ENCODE measurements around the gene DDX23. TPM values are rescaled to one million over a fixed set of nuclear protein-coding genes. Genes with fewer than 3 reads are reported as not detected.

The DDX23 gene
- total RNA-seq, 1 donor from 2014 or later, result 68.7 TPM

- H3K36me3 ChIP-seq (ENCODE audit: control insufficient read depth, insufficient read depth, low read length), result peaks cover 5% of the 10 kb centered on the region
- FAIRE-seq (no peak), DNase-seq (ENCODE audit: low read depth) (no peak)
- no peaks in the 10 kb centered on the region for H3K27me3 ChIP-seq (ENCODE audit: control insufficient read depth, insufficient read depth, low read length)
- no peak for TF ChIP-seq CTCF (IDR thresholded peaks at IDR 0.05; ENCODE audit: insufficient read depth, low read length, severe bottlenecking)
- H3K4me3 ChIP-seq (ENCODE audit: low read depth, low read length), result no peak overlapping the region
These were observed 70.1 kb downstream of the DDX23 start for GRCh38 chr12:48781750-48782456.

- TF ChIP-seq CTCF (IDR thresholded peaks at IDR 0.05; ENCODE audit: insufficient read depth, low read length, severe bottlenecking), result no peak
- no peak for FAIRE-seq
- Histone ChIP-seq H3K27me3 (ENCODE audit: control insufficient read depth, insufficient read depth, low read length) (no peaks in the 10 kb centered on the region), H3K36me3 (ENCODE audit: control insufficient read depth, insufficient read depth, low read length) (peaks cover 7% of the 10 kb centered on the region), H3K4me3 (ENCODE audit: low read depth, low read length) (no peak overlapping the region)
- DNase-seq (ENCODE audit: low read depth), result no peak
These were observed 71.5 kb downstream of the DDX23 start for GRCh38 chr12:48780381-48781025.

GRCh38 chr12:48779869-48780268 is 72.1 kb downstream of the DDX23 start:
- Histone ChIP-seq H3K36me3 (ENCODE audit: control insufficient read depth, insufficient read depth, low read length) (peaks cover 8% of the 10 kb centered on the region), H3K27me3 (ENCODE audit: control insufficient read depth, insufficient read depth, low read length) (no peaks in the 10 kb centered on the region), H3K4me3 (ENCODE audit: low read depth, low read length) (no peak overlapping the region)
- DNase-seq (ENCODE audit: low read depth) (no peak), FAIRE-seq (no peak)
- TF ChIP-seq CTCF (IDR thresholded peaks at IDR 0.05; ENCODE audit: insufficient read depth, low read length, severe bottlenecking), result no peak

Other genes starting within 250 kb of the DDX23 start
- 52.5 and 70.3 TPM in 2 replicates for gene KANSL2, start 169.9 kb downstream of the DDX23 start, total RNA-seq
- 24.5 and 28.4 TPM in 2 replicates for gene CCNT1, start 135.5 kb downstream of the DDX23 start, total RNA-seq
- 13.4 and 32.6 TPM in 2 replicates for gene ADCY6, start 63.1 kb downstream of the DDX23 start, total RNA-seq
- gene CACNB3, start 33.7 kb downstream of the DDX23 start, total RNA-seq, result 7.4 and 8.6 TPM in 2 replicates
- 2.9 and 4.5 TPM in 2 replicates for gene RND1, start 13.7 kb upstream of the DDX23 start, total RNA-seq
- gene FKBP11, start 73.3 kb upstream of the DDX23 start, total RNA-seq, result 7.9 and 12.4 TPM in 2 replicates
- 30.0 and 38.7 TPM in 2 replicates for gene ARF3, start 105.3 kb upstream of the DDX23 start, total RNA-seq
- not detected in 2 replicates for gene WNT10B, start 119.6 kb upstream of the DDX23 start, total RNA-seq
- gene WNT1, start 126.2 kb upstream of the DDX23 start, total RNA-seq, result not detected in 2 replicates
- 0.13 and 0.26 TPM in 2 replicates for gene DDN, start 147.2 kb upstream of the DDX23 start, total RNA-seq
- gene PRKAG1, start 166.6 kb upstream of the DDX23 start, total RNA-seq, result 68.6 and 93.7 TPM in 2 replicates
- gene KMT2D, start 208.6 kb upstream of the DDX23 start, total RNA-seq, result 24.0 and 25.6 TPM in 2 replicates
- gene RHEBL1, start 217.8 kb upstream of the DDX23 start, total RNA-seq, result 0.26 and 0.53 TPM in 2 replicates
- gene DHH, start 242.6 kb upstream of the DDX23 start, total RNA-seq, result 0.13 TPM in 1 of 2 replicates, not detected in the other